Cardiac muscle cell (in vitro differentiated cells and primary cell): Measurements from ENCODE around the gene SLC38A1. TPM values are rescaled to one million over a fixed set of nuclear protein-coding genes. Genes with fewer than 3 reads are reported as not detected.
"Not testable (repeated sequence)": the region's sequence is repeated elsewhere in the genome, so short reads cannot be mapped to it uniquely, and the experiment has no call there.

Source experiments
- DNase-seq, 2 donors: peaks; one replicate each; pipeline versions ENCODE4 v3.0.0 to v3.0.0-alpha.2; 2010 to 2017; ENCODE audit warnings: low read depth in 1 of 2, low spot score in 1 of 2
- H3K27ac ChIP-seq: fragments of 200-600 bp; sonication (generic); 2 replicates; pipeline ENCODE4 v1.5.1; 2016
- H3K27me3 ChIP-seq: fragments of 200-600 bp; sonication (generic); 2 replicates; pipeline ENCODE4 v1.6.0; 2016; ENCODE audit warnings: control low read depth
- H3K36me3 ChIP-seq: fragments of 200-600 bp; sonication (generic); 2 replicates; pipeline ENCODE4 v1.5.1; 2016; ENCODE audit warnings: control low read depth
- H3K4me1 ChIP-seq: fragments of 200-600 bp; sonication (generic); 2 replicates; pipeline ENCODE4 v1.8.1; 2017; ENCODE audit warnings: low read depth, mild to moderate bottlenecking, mixed run types
- H3K4me3 ChIP-seq: fragments of 200-600 bp; sonication (generic); 2 replicates; pipeline ENCODE4 v1.5.1; 2016; ENCODE audit warnings: mild to moderate bottlenecking
- H3K9me3 ChIP-seq: fragments of 200-600 bp; sonication (generic); 2 replicates; pipeline ENCODE4 v1.5.1; 2017; ENCODE audit warnings: low read depth, mild to moderate bottlenecking, control low read depth
- polyA plus RNA-seq: library from polyadenylated mRNA; unstranded; fragments of >200 nt; fragmentation: Nextera tagmentation; extraction: Ambion mirVana; gene quantifications from 2 replicates; pipeline ENCODE4 v1.2.1, GENCODE V29; 2016
- total RNA-seq: library from RNA; depleted of rRNA; stranded (reverse); fragments of >200 nt; gene quantifications from 2 replicates; pipeline ENCODE4 v1.2.3, GENCODE V29; 2016
- TF ChIP-seq, protein P1 (sequence below): IDR thresholded peaks from 2 replicates; pipeline ENCODE4 v1.5.1; 2012; ENCODE audit warnings: low read depth, mild to moderate bottlenecking, low read length

Gene SLC38A1
- total and polyA plus RNA-seq, 2 experiments from 2014 or later = 59.6 to 62.2 TPM

GRCh38 chr12:46259071-46259470 is 9.8 kb downstream of the SLC38A1 start:
- H3K36me3 ChIP-seq = peaks cover 7% of the 10 kb centered on the region
- H3K4me1 ChIP-seq = peaks cover 45% of the 10 kb centered on the region
- no peaks in the 10 kb centered on the region for H3K27me3 ChIP-seq
- no peak overlapping the region for H3K4me3 ChIP-seq
- H3K27ac ChIP-seq = peak overlapping the region; percentile 98
- H3K9me3 ChIP-seq = no peaks in the 10 kb centered on the region
- DNase-seq = no peak
- TF ChIP-seq, protein P1, sequence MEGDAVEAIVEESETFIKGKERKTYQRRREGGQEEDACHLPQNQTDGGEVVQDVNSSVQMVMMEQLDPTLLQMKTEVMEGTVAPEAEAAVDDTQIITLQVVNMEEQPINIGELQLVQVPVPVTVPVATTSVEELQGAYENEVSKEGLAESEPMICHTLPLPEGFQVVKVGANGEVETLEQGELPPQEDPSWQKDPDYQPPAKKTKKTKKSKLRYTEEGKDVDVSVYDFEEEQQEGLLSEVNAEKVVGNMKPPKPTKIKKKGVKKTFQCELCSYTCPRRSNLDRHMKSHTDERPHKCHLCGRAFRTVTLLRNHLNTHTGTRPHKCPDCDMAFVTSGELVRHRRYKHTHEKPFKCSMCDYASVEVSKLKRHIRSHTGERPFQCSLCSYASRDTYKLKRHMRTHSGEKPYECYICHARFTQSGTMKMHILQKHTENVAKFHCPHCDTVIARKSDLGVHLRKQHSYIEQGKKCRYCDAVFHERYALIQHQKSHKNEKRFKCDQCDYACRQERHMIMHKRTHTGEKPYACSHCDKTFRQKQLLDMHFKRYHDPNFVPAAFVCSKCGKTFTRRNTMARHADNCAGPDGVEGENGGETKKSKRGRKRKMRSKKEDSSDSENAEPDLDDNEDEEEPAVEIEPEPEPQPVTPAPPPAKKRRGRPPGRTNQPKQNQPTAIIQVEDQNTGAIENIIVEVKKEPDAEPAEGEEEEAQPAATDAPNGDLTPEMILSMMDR = no peak

GRCh38 chr12:46258129-46258528 is 10.7 kb downstream of the SLC38A1 start:
- no peak for DNase-seq
- Histone ChIP-seq H3K27me3 (no peaks in the 10 kb centered on the region), H3K4me3 (no peak overlapping the region), H3K9me3 (no peaks in the 10 kb centered on the region), H3K4me1 (peaks cover 36% of the 10 kb centered on the region), H3K27ac (peak overlapping the region; percentile 98), H3K36me3 (peaks cover 7% of the 10 kb centered on the region)
- TF ChIP-seq, protein P1 = no peak

GRCh38 chr12:46256942-46257341 is 11.9 kb downstream of the SLC38A1 start:
- peaks cover 24% of the 10 kb centered on the region for H3K4me1 ChIP-seq
- H3K9me3 ChIP-seq = no peaks in the 10 kb centered on the region
- no peak overlapping the region for H3K4me3 ChIP-seq
- no peaks in the 10 kb centered on the region for H3K27me3 ChIP-seq
- H3K36me3 ChIP-seq = peaks cover 7% of the 10 kb centered on the region
- peak overlapping the region; percentile 98 for H3K27ac ChIP-seq
- DNase-seq = peak in 1 of 2 donors; percentile 29
- TF ChIP-seq, protein P1 = no peak

DNA sequence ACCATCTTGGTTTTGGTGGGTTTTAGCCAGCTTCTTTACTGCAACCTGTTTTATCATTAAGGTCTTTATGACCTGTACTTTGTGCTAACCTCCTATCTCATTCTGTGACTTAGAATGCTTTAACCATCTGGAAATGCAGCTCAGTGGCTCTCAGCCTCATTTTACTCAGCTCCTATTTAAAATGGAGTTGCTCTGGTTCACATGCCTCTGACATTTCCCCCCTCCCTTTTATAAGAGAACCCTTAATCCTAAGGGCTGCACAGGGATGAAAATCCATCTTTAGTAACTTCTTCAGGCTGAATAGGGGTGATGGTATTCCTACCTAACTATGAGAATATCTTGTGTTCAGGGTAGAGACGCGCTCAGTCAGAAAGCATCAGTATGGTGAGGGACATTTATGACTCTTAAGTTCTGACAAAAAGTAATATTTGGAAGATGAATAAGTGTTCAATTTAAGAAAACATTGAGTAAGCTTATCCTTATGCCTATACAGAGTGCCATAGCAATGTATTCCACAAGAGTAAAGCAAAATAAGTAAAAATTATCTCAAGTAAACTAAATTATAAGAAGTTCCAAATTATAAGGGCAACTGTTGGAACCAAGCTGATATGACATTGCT is 15.2 kb downstream of the SLC38A1 start:
- no peaks in the 10 kb centered on the region for H3K4me1 ChIP-seq
- H3K4me3 ChIP-seq = no peak overlapping the region
- no peak overlapping the region for H3K27ac ChIP-seq
- TF ChIP-seq, protein P1 = no peak
- DNase-seq = no peak
- peaks cover 7% of the 10 kb centered on the region for H3K36me3 ChIP-seq
- no peaks in the 10 kb centered on the region for H3K9me3 ChIP-seq
- H3K27me3 ChIP-seq = no peaks in the 10 kb centered on the region

GRCh38 chr12:46251994-46252393 is 16.8 kb downstream of the SLC38A1 start:
- not testable (repeated sequence) for H3K27me3 ChIP-seq, H3K4me3 ChIP-seq, H3K4me1 ChIP-seq, DNase-seq, H3K36me3 ChIP-seq, H3K9me3 ChIP-seq, H3K27ac ChIP-seq

GRCh38 chr12:46249960-46250359 is 18.9 kb downstream of the SLC38A1 start:
- not testable (repeated sequence) for H3K36me3 ChIP-seq, H3K27ac ChIP-seq, H3K4me1 ChIP-seq, H3K9me3 ChIP-seq, H3K27me3 ChIP-seq, H3K4me3 ChIP-seq, DNase-seq
